Osteocyte (in vitro differentiated cells): ENCODE measurements around the gene MC2R. TPM values are rescaled to one million over a fixed set of nuclear protein-coding genes. Genes with fewer than 3 reads are reported as not detected.

Experiments used
- DNase-seq: peaks from one replicate; pipeline ENCODE4 v3.0.0; 2021; ENCODE audit warnings: mixed read lengths; ENCODE audit not compliant: unreplicated experiment; ENCODE audit errors: extremely low spot score
- H3K27ac Mint-ChIP-seq: one replicate; pipeline ENCODE4 v1.8.0; 2021; ENCODE audit warnings: mild to moderate bottlenecking, mixed read lengths; ENCODE audit not compliant: unreplicated experiment
- H3K27me3 Mint-ChIP-seq: one replicate; pipeline ENCODE4 v1.8.0; 2021; ENCODE audit warnings: mixed read lengths; ENCODE audit not compliant: unreplicated experiment
- H3K36me3 Mint-ChIP-seq: one replicate; pipeline ENCODE4 v1.8.0; 2021; ENCODE audit warnings: mixed read lengths; ENCODE audit not compliant: unreplicated experiment
- H3K4me1 Mint-ChIP-seq: one replicate; pipeline ENCODE4 v1.8.0; 2021; ENCODE audit warnings: mixed read lengths; ENCODE audit not compliant: unreplicated experiment
- H3K4me3 Mint-ChIP-seq: one replicate; pipeline ENCODE4 v1.8.0; 2021; ENCODE audit warnings: mild to moderate bottlenecking, moderate library complexity, mixed read lengths; ENCODE audit not compliant: unreplicated experiment
- H3K9me3 Mint-ChIP-seq: one replicate; pipeline ENCODE4 v1.8.0; 2021; ENCODE audit warnings: mixed read lengths; ENCODE audit not compliant: unreplicated experiment
- total RNA-seq: library from RNA; stranded (reverse); gene quantifications from 2 replicates; pipeline ENCODE4 v1.2.1, GENCODE V29; 2021
- TF ChIP-seq, protein P1 (sequence below): fragments of 200-600 bp; sonication (generic); IDR thresholded peaks from 2 replicates; pipeline ENCODE4 v1.5.0; 2021; ENCODE audit warnings: antibody characterized with exemption, mild to moderate bottlenecking, moderate library complexity

The MC2R gene
- total RNA-seq, 1 donor from 2014 or later, result not detected

DNA sequence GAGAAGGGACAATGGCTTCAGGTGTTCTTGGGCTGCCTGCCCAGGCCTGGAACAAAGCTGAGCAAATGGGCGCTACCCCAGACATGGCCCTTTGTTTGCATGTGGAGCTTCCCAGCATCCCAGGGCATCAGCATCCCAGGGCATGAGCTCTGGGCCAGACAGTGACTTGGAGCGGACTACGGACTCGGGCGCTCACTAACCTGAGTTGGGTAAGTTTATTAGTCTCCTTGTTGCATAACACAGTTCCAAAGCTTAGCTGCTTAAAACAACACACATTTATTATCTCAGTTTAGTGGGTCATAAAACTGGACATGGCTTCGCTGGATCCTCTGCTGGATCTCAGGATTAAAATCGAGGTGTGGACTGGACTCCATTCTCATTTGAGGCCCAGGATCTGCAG is 35.8 kb downstream of the MC2R start:
- TF ChIP-seq, protein P1, sequence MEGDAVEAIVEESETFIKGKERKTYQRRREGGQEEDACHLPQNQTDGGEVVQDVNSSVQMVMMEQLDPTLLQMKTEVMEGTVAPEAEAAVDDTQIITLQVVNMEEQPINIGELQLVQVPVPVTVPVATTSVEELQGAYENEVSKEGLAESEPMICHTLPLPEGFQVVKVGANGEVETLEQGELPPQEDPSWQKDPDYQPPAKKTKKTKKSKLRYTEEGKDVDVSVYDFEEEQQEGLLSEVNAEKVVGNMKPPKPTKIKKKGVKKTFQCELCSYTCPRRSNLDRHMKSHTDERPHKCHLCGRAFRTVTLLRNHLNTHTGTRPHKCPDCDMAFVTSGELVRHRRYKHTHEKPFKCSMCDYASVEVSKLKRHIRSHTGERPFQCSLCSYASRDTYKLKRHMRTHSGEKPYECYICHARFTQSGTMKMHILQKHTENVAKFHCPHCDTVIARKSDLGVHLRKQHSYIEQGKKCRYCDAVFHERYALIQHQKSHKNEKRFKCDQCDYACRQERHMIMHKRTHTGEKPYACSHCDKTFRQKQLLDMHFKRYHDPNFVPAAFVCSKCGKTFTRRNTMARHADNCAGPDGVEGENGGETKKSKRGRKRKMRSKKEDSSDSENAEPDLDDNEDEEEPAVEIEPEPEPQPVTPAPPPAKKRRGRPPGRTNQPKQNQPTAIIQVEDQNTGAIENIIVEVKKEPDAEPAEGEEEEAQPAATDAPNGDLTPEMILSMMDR, result no peak
- Mint-ChIP-seq H3K9me3 (peaks cover 19% of the 10 kb centered on the region), H3K4me1 (no peaks in the 10 kb centered on the region), H3K27me3 (no peaks in the 10 kb centered on the region), H3K4me3 (no peak overlapping the region), H3K27ac (no peak overlapping the region), H3K36me3 (no peaks in the 10 kb centered on the region)
- no peak for DNase-seq

DNA sequence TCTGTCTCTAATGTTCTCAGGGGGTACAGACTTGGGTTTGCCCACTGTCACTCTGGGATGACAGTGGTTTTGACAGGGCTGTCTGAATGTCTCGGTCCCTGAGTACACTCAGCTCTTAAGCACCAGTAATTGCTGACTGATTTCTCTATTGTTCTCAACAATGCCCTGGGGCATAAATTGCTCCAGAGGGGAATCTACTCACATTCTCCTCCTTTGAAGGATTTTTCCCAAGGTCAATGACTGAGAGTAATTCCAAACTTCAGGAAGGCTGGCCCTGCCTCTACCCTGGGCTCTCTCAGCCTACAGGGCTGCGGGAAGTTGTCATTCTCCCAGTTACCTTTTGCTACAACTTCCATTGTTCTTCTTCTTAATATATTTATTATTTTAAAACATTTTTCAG is 36.5 kb downstream of the MC2R start:
- H3K4me3 Mint-ChIP-seq, result no peak overlapping the region
- no peaks in the 10 kb centered on the region for H3K36me3 Mint-ChIP-seq
- H3K9me3 Mint-ChIP-seq, result peaks cover 16% of the 10 kb centered on the region
- TF ChIP-seq, protein P1, result no peak
- no peak overlapping the region for H3K27ac Mint-ChIP-seq
- no peaks in the 10 kb centered on the region for H3K4me1 Mint-ChIP-seq
- H3K27me3 Mint-ChIP-seq, result no peaks in the 10 kb centered on the region
- no peak for DNase-seq

DNA sequence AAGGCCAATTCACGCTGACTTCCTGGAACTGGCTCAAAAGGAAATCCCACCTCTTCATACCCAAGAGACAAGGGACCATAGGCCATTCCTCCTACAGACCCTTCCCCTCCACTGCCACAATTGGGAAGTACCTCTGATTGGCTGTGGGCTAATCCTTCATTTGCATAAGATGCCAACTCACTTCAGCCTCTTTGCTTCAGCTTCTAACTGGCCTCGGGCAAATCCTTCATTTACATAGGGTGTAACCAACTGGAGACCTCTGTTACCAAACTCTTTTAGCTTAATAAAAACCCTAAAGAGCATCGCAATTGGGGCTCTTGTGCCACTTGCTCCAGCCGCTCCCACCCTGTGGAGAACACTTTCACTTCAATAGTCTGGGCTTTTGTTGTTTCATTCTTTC is 38.2 kb downstream of the MC2R start:
- no peaks in the 10 kb centered on the region for H3K36me3 Mint-ChIP-seq
- no peaks in the 10 kb centered on the region for H3K4me1 Mint-ChIP-seq
- TF ChIP-seq, protein P1, result no peak
- H3K9me3 Mint-ChIP-seq, result peaks cover 15% of the 10 kb centered on the region
- no peak for DNase-seq
- no peak overlapping the region for H3K27ac Mint-ChIP-seq
- no peaks in the 10 kb centered on the region for H3K27me3 Mint-ChIP-seq
- H3K4me3 Mint-ChIP-seq, result no peak overlapping the region

DNA sequence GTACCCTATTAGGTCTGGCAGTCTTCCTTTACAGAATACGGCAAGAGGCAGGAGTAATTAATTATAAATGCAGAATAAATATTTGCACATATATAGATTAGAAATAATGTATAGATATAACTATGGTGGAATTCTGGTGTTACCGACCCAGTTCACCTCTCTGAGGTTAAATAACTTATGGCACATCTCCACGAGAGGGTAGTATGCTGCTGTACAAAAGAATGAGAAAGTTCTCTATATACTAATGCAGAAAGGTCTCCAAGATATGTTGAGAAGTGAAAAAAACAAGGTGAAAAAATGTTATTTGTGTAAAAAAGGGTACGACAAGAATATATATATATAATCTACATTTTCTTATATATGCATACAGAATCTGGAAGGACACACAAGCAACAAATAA is 40.8 kb downstream of the MC2R start:
- Mint-ChIP-seq H3K4me3 (no peak overlapping the region), H3K9me3 (peaks cover 15% of the 10 kb centered on the region), H3K4me1 (no peaks in the 10 kb centered on the region), H3K27ac (no peak overlapping the region), H3K36me3 (no peaks in the 10 kb centered on the region), H3K27me3 (no peaks in the 10 kb centered on the region)
- TF ChIP-seq, protein P1, result no peak
- DNase-seq, result no peak

DNA sequence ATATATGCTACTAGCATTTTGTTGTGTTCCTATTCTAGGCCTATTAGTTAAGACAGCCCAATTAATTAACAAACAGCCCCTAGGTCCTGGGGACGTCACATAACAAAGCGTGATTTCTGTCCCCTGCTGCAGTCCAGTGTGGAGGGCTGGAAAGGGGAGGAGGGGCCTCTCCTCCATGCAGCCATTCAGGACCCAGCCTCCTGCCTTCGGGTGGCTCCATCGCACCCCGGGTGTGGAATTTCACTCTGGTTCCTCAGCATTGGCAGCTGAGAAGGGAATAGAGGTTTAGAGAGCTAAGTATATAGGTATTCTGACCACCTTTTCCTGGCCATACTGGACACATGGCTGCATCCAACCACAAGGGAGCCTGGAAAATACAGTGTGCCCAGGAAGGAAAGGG is 42.4 kb downstream of the MC2R start:
- no peaks in the 10 kb centered on the region for H3K27me3 Mint-ChIP-seq
- H3K4me3 Mint-ChIP-seq, result no peak overlapping the region
- TF ChIP-seq, protein P1, result no peak
- H3K9me3 Mint-ChIP-seq, result peaks cover 9% of the 10 kb centered on the region
- H3K27ac Mint-ChIP-seq, result no peak overlapping the region
- no peaks in the 10 kb centered on the region for H3K36me3 Mint-ChIP-seq
- H3K4me1 Mint-ChIP-seq, result no peaks in the 10 kb centered on the region
- DNase-seq, result no peak
